Astrocyte of the spinal cord (primary cell): ENCODE measurements around the gene TMEM191C.
A peak's percentile ranks its signal among the peaks of the same experiment; 100 is the strongest.

Source experiments
- DNase-seq: peaks from one replicate; pipeline ENCODE4 v3.0.0; 2011; ENCODE audit warnings: low read depth, low spot score
- H3K4me3 ChIP-seq: 2 replicates; pipeline ENCODE4 v1.5.1; 2011; ENCODE audit warnings: low read depth, mild to moderate bottlenecking, low read length, moderate library complexity
- CTCF ChIP-seq: IDR thresholded peaks from 2 replicates; pipeline ENCODE4 v1.5.1; 2012; ENCODE audit warnings: low read depth, mild to moderate bottlenecking, low read length, inconsistent platforms
- in situ Hi-C: cut with HindIII; loops from 2 replicates; pipeline ENCODE4 v1.10.0; 2017; ENCODE audit warnings: low sequenced_read_pairs

The TMEM191C gene

GRCh38 chr22:21446827-21447690 is 20.1 kb upstream of the TMEM191C start:
- H3K4me3 ChIP-seq, result no peak overlapping the region
- no peak for TF ChIP-seq CTCF
- in situ Hi-C loops, result no loop called here
- DNase-seq, result no peak

GRCh38 chr22:21447694-21448402 is 19.3 kb upstream of the TMEM191C start:
- in situ Hi-C loops, result no loop called here
- no peak for DNase-seq

GRCh38 chr22:21448627-21449416 is 18.4 kb upstream of the TMEM191C start:
- in situ Hi-C loops, result no loop called here
- TF ChIP-seq CTCF, result no peak
- no peak overlapping the region for H3K4me3 ChIP-seq
- no peak for DNase-seq

More at GRCh38 chr22:21447694-21448402, 19.3 kb upstream of the TMEM191C start:
- H3K4me3 ChIP-seq, result no peak overlapping the region
- peak; percentile 16 for TF ChIP-seq CTCF

- H3K4me3 ChIP-seq, result no peak overlapping the region
- in situ Hi-C loops, result no loop called here
- no peak for TF ChIP-seq CTCF
- DNase-seq, result no peak
These were observed 17.5 kb upstream of the TMEM191C start for GRCh38 chr22:21449531-21450319.

- DNase-seq, result no peak
- in situ Hi-C loops, result no loop called here
- no peak overlapping the region for H3K4me3 ChIP-seq
- TF ChIP-seq CTCF, result no peak
These were observed 16.8 kb upstream of the TMEM191C start for GRCh38 chr22:21450320-21450831.
